GM12892 (cell line): Measurements from ENCODE around the gene TARBP2.

ENCODE experiments used
- POLR2A ChIP-seq: IDR thresholded peaks from 2 replicates; pipeline ENCODE4 v1.6.1; 2011; ENCODE audit warnings: low read depth, low read length, control low read depth
- POLR2AphosphoS5 ChIP-seq: IDR thresholded peaks from 2 replicates; pipeline ENCODE4 v1.6.1; 2011; ENCODE audit warnings: low read depth, low read length, control low read depth

- TF ChIP-seq POLR2A (no peak; the same call in 1 of the 2 replicates), POLR2AphosphoS5 (no peak)
These were observed 4.7 kb downstream of the TARBP2 start for GRCh38 chr12:53505555-53506449.
